DMS153 treated with DMSO at 0.1 percent for 48 hours (cell line): Measurements from ENCODE around the gene ZNF219.

Experiments
- DNase-seq: peaks from one replicate; lab custom pipeline; 2025; ENCODE audit not compliant: unreplicated experiment; lab: John Stamatoyannopoulos, UW

The ZNF219 gene

DNA sequence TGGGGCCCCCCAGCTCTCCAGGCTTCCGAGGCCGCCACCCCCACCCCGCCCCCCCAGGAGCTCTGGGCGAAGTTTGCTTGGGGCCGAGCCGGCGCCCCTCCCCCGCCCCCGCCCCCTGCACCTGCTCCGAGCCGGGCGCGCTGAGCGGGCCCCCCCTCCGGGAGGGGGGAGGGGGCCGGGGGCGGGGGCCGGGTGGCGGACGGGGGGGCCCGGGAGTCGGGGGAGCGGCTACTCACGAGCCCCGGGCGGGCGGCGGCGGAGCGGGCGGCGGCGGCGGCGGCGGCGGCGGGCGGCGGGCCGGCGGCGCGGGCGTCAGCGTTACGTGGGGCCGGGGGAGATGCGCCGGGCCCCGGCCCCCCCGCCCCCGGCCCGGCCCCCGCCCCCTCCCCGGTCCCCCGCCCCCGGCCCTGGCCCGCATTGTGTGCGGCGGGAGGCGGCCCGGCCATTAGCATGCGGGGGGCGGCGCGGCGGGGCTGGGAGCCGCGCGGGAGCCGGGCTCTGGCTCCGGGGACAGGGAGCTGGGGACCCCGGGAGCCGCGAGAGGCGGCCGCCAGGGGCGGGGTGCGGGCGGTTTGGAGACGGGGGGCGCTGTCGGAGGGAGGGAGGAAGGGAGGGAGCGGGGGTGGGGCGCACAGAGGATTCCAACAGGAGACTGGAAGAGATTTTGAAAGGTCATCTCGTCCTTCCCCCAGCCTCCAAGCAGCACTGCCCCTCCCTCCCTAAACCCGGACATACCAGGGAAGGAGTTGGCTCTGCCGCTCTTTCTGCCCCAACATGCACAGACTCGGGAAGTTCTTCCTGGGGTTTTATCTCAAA is at the start of gene ZNF219:
Gene ZNF219, minus strand, starts transcription at position 580 of the 816 bp plus-strand sequence. CDS start 5,064 bp downstream, outside the sequence.
- DNase-seq, result no peak

DNA sequence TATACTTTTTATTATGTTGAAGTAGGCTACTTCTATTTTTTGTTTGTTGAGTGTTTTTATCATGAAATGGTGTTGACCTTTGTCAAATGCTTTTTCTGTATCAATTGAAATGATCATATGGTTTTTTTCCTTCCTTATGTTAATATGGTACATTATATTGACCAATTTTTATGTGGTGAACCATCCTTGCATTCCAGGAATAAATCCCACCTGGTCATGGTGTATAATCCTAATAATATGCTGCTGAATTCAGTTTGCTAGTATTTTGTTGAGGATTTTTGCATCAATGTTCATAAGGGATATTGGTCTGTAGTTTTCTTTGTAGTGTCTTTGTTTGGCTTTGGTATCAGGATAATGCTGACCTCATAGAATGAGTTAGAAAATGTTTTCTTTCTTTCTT is 47.0 kb upstream of the ZNF219 start:
- no peak for DNase-seq

- no peak for DNase-seq
Measured at GRCh38 chr14:21142357-21142756, 43.9 kb upstream of the ZNF219 start.

DNA sequence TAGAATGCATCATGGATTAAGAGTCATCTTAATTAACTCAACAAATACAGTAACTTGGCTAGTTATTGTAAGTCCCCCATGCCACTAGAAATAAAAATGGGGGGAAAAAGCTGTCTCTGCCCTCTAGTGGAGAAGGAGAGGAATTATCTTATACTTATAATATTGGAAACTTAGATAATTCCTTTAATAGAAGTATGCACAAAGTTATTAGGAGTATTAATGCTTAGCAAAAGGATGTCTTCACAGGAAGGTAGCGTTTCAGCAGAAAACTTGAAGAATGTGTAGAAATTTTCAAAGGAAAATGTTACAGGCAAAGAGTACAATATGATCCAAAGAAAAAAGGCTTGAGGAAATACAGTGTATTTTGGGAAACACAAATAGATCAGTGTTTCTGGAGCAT is 37.6 kb upstream of the ZNF219 start:
- no peak for DNase-seq

- DNase-seq, result no peak
Measured at GRCh38 chr14:21133901-21134300, 35.4 kb upstream of the ZNF219 start.

DNA sequence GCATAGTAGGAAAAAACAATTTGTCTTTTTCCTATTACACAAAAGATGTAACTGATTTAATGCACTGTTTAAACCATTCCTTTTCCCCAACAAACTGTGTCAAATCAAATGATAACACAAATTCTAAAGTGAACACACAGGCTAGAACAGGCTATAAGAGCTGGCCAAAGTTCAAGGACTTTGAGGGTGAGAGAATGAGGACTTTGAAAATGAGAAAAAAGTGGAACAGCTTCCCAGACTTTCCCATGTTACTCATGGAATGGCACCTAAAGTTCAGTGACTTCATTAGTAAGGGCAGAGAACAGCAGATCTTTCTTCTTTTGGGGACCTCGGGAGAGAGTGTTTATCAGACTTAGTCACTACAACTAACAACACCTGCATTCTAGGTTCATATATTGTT is 25.0 kb upstream of the ZNF219 start:
- no peak for DNase-seq

- DNase-seq, result no peak
Measured at GRCh38 chr14:21121122-21121521, 22.7 kb upstream of the ZNF219 start.

DNA sequence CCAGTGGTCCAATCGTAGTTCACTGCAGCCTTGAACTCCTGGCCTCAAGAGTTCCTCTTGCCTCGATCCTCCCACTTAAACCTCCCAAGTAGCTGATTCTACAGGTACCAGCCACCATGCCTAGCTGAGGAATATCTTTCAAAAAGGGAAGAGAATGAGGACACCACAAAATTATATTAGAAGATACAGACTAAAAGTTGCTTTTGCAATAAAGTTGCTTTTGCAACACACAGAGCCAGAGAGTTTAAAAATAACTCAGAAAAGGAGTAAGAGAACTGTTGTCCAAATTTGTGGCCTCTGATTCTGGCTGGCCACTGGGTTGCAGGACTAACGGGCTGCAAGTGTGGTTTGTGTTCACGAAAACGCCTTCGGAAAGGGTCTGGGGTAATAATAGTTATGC is 22.2 kb upstream of the ZNF219 start:
- no peak for DNase-seq

DNA sequence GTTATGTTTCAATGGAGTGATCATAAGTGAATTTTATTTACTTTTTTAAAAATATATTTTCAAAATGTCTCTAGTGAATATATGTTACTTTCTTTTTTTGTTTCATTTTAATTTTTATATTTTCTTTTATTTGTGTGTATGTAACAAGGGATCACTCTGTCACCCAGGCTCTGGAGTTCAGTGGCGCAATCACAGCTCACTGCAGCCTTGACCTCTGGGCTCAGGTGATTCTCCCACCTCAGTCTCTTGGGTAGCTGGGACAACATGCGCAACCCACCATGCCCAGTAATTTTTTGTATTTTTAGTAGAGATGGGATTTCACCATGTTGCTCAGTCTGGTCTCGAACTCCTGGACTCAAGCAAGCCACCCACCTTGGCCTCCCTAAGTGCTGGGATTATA is 20.5 kb upstream of the ZNF219 start:
- DNase-seq, result no peak

DNA sequence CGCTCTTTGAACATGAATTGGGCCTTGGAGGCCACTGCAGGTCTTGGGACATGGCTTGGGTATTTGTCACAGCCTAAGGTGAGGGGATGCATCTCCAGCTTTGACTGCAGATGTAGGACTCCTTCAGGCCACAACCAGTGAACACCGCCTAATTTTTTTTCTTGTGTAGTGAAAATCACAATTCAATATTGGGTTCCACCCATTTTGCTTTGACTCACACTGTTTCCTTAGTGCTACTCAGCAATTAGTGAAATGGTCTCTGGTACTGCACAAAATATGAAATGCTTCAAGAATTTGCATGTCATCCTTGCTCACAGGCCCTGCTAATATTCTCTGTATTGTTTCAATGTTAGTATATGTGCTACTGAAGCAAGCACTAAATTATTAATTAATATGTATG is 14.9 kb upstream of the ZNF219 start:
- DNase-seq, result no peak

DNA sequence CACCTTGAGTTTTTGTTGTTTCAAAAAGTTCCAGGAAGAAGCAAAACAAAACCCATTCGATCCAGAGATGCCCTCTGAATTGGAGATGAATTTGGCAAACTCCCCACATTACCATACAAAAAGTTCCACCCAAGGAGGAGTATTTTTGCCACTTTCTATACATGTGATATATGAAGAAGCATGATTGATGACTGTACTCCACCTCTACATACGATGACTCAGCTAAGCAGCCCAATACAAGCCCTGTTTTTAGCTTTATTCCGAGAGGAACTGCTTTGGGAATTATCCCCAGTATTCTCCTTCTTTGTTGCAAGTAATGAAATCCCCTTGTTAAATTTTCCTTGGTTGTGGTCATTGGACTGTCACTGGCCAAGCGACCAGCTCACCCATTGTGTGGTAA is 13.8 kb upstream of the ZNF219 start:
- DNase-seq, result no peak

DNA sequence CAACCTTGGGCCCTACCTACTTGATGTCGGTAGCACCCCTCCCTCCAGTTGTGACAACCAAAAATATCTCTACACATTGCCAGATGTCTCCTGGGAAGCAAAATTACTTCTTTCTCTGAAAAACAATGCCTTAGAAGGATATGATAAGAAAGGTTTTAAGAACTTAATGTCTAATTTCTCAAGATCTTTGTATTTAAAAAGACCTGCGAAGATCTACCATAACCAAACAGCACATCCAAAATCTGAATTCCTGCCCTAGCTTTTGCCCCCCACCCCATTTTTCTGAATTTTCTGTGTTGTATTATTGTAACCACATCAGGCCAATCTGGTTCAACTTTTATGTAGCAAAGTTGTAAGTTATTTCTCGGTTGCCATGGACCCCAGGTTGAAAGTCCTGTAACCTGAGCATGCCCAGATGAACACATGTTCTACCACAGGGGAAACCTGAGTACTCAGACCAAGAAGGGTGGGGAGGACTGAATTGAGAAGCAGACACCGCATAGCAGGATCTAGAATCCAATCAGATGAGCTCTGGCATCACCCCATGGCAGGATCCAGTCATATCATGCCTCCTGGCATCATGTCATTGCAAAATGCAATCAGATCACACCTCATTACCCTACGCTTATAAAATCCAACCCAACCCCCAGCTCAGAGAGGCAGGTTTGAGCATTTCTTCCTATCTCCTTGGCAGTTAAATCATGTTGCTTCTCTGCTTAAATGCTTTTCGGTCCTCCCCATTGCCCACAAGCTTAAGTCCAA is 11.1 kb upstream of the ZNF219 start:
- no peak for DNase-seq

GRCh38 chr14:21108791-21109190 is 10.3 kb upstream of the ZNF219 start:
- DNase-seq, result no peak

DNA sequence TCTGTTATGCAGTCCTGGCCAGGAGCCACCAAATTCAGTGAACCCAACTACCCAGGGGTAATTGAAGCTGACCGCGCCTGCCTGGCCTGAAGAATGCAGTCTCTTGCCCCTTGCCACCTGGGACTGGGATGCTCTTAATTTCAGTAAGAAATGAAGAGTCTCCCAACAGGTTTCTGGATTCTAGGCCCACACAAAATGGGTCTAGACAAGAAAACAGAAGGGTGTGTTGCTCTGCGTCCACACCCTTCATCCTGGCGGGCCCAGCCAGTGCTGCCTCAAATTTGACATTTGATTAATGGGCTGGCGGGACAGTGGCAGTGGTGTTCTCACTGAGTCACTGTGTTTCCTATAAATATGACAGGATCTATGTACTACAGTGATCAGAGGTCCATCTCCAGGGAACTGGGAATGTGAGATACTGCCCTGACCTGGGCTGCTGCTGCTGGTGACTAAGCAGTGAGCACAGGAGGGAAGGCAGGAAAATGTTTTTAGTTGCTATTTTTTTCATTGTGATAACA is 8.9 kb upstream of the ZNF219 start:
- DNase-seq, result no peak

DNA sequence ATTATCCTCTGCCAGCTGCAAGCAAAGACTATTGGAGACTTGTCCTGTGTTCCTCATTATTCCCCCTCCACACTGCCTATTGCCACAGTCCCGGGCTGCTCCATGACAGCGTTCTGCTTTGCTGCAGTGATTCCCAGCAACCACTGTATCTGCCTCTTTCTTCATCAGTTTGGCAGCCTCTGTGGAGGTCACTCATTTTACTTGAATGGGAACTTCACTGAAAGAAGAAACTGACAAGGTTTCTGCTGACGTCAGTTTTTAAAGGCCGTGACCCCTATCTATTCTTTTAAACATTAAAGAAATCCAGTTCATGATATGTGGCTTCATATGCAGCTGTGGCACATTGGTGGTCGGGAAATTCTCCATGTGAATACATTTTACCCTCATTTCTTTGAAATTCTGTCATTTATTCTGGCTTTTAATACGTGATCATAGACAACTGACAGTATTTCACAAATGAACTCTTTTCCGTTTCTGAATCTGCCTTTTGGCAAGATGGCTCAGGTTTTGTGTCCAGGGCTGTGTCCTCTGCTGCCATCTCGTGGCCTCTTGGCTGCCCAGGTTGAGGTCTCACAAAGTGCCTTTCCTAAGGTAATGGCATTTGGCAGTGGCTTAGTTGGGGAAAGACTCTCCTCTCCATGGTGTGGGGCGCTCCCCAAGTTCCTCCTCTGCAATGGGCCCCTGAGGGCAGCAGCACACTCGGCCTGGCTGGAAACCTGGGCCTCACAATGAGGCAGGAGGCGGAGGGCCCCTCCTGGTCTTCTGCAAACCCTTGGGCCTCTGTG is 8.2 kb upstream of the ZNF219 start:
- peak; percentile 73 for DNase-seq

- DNase-seq, result no peak
Measured at GRCh38 chr14:21106176-21106497, 7.7 kb upstream of the ZNF219 start.

- no peak for DNase-seq
Measured at GRCh38 chr14:21105095-21105494, 6.6 kb upstream of the ZNF219 start.

- peak; percentile 77 for DNase-seq
Measured at GRCh38 chr14:21104448-21105060, 6.1 kb upstream of the ZNF219 start.

GRCh38 chr14:21103710-21104447 is 5.4 kb upstream of the ZNF219 start:
- peak; percentile 95 for DNase-seq

DNA sequence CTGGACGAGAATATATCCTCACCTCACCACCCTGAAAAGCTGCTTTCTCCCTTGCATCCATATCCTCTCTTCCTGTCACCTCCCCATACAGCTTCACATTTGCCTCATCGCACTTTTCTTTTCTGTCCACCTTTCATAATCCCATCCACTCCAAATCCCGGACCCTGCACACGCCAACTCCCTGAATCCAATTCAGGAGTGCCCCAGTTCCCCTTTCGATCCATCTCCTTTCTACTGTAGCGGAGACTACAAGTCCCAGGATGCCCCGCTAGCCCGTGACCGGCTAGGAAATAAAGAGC is 4.9 kb upstream of the ZNF219 start:
- DNase-seq, result no peak
